Liver (tissue), 3 donors: ENCODE results near the gene PRR22.

Experiments used
- FOXA1 ChIP-seq: IDR thresholded peaks from 2 replicates; pipeline ENCODE4 v1.6.1; 2016; ENCODE audit warnings: antibody characterized with exemption
- JUND ChIP-seq, 2 donors: IDR thresholded peaks; 2 replicates each; pipeline ENCODE4 v1.6.1; 2016; ENCODE audit warnings: antibody characterized with exemption in 2 of 2
- RAD21 ChIP-seq, 2 donors: IDR thresholded peaks; 2 replicates each; pipeline ENCODE4 v1.6.1; 2016; ENCODE audit warnings: antibody characterized with exemption in 2 of 2, mild to moderate bottlenecking in 2 of 2
- TAF1 ChIP-seq: conservative IDR thresholded peaks from 2 replicates; pipeline ENCODE4 v1.6.1; 2016; ENCODE audit warnings: antibody characterized with exemption, mild to moderate bottlenecking
- YY1 ChIP-seq: IDR thresholded peaks from 2 replicates; pipeline ENCODE4 v1.6.1; 2016; ENCODE audit warnings: antibody characterized with exemption, mild to moderate bottlenecking
- TF ChIP-seq, protein P1 (sequence below): fragments of 150-350 bp; IDR thresholded peaks from 2 replicates; pipeline ENCODE4 v1.5.1; 2017; ENCODE audit warnings: improper control_type of control experiment, low read depth, low read length; ENCODE audit not compliant: missing input control
- TF ChIP-seq, protein P2 (sequence below): IDR thresholded peaks from 2 replicates; pipeline ENCODE4 v1.6.1; 2016; ENCODE audit warnings: antibody characterized with exemption
- TF ChIP-seq, protein P3 (sequence below): IDR thresholded peaks from 2 replicates; pipeline ENCODE4 v1.6.1; 2016; ENCODE audit warnings: antibody characterized with exemption
- donor health status: healthy.
- donor health status: healthy.

DNA sequence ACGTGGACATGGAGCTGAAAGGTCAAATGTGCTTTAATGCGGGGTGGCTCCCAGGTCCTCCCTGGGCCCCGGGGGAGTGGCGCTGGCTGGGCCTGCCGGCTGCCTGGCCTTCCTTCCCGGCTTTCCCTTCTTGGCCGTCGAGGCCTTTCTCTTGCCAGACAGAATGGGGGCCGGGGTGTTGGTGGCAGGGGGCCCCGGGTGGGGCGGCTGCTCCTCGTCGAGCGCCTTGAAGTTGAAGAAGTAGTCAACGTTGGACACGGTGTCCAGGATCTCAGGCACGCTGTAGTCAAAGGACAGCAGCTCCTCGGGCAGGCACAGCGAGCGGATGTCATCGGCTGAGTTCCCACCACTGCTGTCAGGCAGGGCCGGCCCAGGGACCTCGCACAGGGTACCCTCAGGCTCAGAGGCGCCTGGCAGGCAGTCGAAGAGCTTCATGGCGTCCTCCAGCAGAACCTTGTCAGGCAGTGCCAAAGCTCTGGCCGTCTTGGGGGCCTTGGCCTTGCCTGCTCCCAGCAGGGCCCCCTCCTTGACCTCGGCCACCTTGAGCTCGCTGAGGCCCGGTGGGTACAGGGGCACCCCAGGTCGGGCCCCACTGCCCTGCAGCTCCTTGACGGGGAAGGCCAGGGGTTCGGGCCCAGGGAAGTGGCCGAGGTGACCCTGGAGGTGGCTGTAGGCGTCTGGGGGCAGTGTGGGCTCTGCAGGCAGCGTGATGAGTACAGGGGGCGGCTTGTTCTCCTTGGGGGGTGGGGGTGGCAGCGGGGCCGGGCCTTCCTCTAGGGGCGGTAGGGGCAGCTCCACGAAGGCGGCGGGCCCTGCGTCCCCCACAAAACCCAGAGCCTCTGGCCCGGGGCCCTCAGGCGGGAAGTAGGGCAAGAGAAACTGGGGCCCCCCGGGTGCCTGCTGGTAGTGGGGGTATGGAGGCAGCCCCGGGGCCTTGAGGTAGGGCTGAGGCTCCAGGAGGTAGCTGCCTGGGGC, 1.3 kb downstream of the PRR22 start:
- TF ChIP-seq, protein P1, sequence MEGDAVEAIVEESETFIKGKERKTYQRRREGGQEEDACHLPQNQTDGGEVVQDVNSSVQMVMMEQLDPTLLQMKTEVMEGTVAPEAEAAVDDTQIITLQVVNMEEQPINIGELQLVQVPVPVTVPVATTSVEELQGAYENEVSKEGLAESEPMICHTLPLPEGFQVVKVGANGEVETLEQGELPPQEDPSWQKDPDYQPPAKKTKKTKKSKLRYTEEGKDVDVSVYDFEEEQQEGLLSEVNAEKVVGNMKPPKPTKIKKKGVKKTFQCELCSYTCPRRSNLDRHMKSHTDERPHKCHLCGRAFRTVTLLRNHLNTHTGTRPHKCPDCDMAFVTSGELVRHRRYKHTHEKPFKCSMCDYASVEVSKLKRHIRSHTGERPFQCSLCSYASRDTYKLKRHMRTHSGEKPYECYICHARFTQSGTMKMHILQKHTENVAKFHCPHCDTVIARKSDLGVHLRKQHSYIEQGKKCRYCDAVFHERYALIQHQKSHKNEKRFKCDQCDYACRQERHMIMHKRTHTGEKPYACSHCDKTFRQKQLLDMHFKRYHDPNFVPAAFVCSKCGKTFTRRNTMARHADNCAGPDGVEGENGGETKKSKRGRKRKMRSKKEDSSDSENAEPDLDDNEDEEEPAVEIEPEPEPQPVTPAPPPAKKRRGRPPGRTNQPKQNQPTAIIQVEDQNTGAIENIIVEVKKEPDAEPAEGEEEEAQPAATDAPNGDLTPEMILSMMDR = no peak
- TF ChIP-seq, protein P2, sequence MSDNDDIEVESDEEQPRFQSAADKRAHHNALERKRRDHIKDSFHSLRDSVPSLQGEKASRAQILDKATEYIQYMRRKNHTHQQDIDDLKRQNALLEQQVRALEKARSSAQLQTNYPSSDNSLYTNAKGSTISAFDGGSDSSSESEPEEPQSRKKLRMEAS = no peak
- TF ChIP-seq YY1 (no peak), TAF1 (no peak), FOXA1 (no peak), JUND (IDR thresholded peaks at IDR 0.05) (no peak), RAD21 (IDR thresholded peaks at IDR 0.05) (no peak)
- TF ChIP-seq, protein P3, sequence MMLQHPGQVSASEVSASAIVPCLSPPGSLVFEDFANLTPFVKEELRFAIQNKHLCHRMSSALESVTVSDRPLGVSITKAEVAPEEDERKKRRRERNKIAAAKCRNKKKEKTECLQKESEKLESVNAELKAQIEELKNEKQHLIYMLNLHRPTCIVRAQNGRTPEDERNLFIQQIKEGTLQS = no peak
